K562 (cell line): ENCODE measurements around the gene GRHPR.

Source experiments
- CHCHD3 ChIP-seq: fragments of 250-450 bp; sonication (Bioruptor Pico); IDR thresholded peaks from 2 replicates; pipeline ENCODE4 v2.1.2; 2022; ENCODE audit warnings: mild to moderate bottlenecking
- GTF2F1 ChIP-seq: IDR thresholded peaks from 2 replicates; pipeline ENCODE4 v1.6.1; 2011; ENCODE audit warnings: low read depth, low read length, improper control_type of control experiment
- RNF2 ChIP-seq: sonication (generic); IDR thresholded peaks from 2 replicates; pipeline ENCODE4 v1.6.1; 2016
- SMARCE1 ChIP-seq: fragments of 450-650 bp; IDR thresholded peaks from 2 replicates; pipeline ENCODE4 v1.7.1; 2016; ENCODE audit warnings: mild to moderate bottlenecking
- THAP7 ChIP-seq: fragments of 250-450 bp; sonication (Bioruptor Pico); IDR thresholded peaks from 2 replicates; pipeline ENCODE4 v1.5.0; 2021
- ZNF175 ChIP-seq: fragments of 200-800 bp; sonication (Bioruptor generic); IDR thresholded peaks from 2 replicates; pipeline ENCODE4 v1.6.1; 2016; ENCODE audit warnings: low read depth, mild to moderate bottlenecking, missing genetic modification characterization, missing compliant biosample characterization

- TF ChIP-seq ZNF175 (no peak), GTF2F1 (no peak), RNF2 (no peak), CHCHD3 (CRISPR knock-in tag) (no peak), SMARCE1 (no peak), THAP7 (CRISPR knock-in tag) (no peak)
These were observed 19.4 kb downstream of the GRHPR start for GRCh38 chr9:37441776-37442370.
